WERI-Rb-1 (cell line): ENCODE data around the gene TMCO4.

Source experiments
- DNase-seq: peaks from one replicate; pipeline ENCODE4 v3.0.0-alpha.2; 2020
- H3K27ac ChIP-seq: fragments of 250-450 bp; sonication (Bioruptor Pico); 2 replicates; pipeline ENCODE4 v1.5.1; 2020; ENCODE audit warnings: mild to moderate bottlenecking, moderate library complexity
- H3K27me3 ChIP-seq: fragments of 250-450 bp; sonication (Bioruptor Pico); 2 replicates; pipeline ENCODE4 v1.5.1; 2021; ENCODE audit warnings: mild to moderate bottlenecking, low read depth, moderate library complexity; ENCODE audit not compliant: insufficient read depth, severe bottlenecking
- H3K36me3 ChIP-seq: fragments of 250-450 bp; sonication (Bioruptor Pico); 2 replicates; pipeline ENCODE4 v1.5.1; 2020; ENCODE audit warnings: mild to moderate bottlenecking, moderate library complexity
- H3K4me3 ChIP-seq: 2 replicates; pipeline ENCODE4 v1.5.1; 2011; ENCODE audit warnings: low read depth, mild to moderate bottlenecking, control low read depth, low read length
- H3K9me3 ChIP-seq: fragments of 250-450 bp; sonication (Bioruptor Pico); 2 replicates; pipeline ENCODE4 v1.5.1; 2021; ENCODE audit warnings: mild to moderate bottlenecking, moderate library complexity; ENCODE audit not compliant: severe bottlenecking
- TF ChIP-seq, protein P1 (sequence below): IDR thresholded peaks from 2 replicates; pipeline ENCODE4 v1.5.1; 2011; ENCODE audit warnings: low read depth, mild to moderate bottlenecking, control low read depth, inconsistent platforms, low read length

TMCO4 gene

DNA sequence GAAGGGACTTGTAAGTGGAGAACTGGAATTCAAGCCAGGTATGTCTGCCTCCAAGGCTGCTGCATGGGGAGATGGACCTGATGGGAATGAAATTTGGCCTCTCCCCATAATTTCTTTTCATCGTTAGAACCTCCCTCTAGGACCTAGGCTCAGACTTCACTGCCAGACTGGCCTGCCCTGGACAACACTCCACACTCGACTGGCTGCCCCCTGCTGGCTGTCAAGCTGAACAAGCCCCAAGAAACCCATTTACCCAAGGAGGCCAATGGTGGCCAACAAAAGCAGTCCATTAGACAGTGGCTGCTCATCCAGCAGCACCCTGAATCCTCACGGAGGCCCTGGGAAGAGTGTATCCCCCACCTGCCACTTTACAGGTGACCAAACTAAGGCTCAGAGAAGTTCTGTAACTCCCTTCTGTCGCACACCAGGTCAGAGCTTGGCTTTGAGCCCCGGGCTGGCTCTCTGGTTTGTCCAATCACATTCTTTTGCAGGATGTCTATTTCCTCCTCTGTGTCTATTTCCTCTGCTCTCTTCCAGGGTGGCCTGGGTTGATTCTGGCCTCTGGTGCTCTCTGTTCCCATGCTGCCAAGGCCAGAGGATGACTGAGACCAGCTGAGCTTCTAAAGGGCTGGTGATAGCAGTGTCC, 11.6 kb upstream of the TMCO4 start:
- Histone ChIP-seq H3K4me3 (no peak overlapping the region), H3K27ac (no peak overlapping the region), H3K36me3 (no peaks in the 10 kb centered on the region), H3K9me3 (no peaks in the 10 kb centered on the region), H3K27me3 (no peaks in the 10 kb centered on the region)
- TF ChIP-seq, protein P1, sequence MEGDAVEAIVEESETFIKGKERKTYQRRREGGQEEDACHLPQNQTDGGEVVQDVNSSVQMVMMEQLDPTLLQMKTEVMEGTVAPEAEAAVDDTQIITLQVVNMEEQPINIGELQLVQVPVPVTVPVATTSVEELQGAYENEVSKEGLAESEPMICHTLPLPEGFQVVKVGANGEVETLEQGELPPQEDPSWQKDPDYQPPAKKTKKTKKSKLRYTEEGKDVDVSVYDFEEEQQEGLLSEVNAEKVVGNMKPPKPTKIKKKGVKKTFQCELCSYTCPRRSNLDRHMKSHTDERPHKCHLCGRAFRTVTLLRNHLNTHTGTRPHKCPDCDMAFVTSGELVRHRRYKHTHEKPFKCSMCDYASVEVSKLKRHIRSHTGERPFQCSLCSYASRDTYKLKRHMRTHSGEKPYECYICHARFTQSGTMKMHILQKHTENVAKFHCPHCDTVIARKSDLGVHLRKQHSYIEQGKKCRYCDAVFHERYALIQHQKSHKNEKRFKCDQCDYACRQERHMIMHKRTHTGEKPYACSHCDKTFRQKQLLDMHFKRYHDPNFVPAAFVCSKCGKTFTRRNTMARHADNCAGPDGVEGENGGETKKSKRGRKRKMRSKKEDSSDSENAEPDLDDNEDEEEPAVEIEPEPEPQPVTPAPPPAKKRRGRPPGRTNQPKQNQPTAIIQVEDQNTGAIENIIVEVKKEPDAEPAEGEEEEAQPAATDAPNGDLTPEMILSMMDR, result peak; percentile 84
- peak; percentile 75 for DNase-seq

- H3K27ac ChIP-seq, result no peak overlapping the region
- H3K27me3 ChIP-seq, result no peaks in the 10 kb centered on the region
- TF ChIP-seq, protein P1, result no peak
- no peak for DNase-seq
- no peaks in the 10 kb centered on the region for H3K36me3 ChIP-seq
- H3K9me3 ChIP-seq, result no peaks in the 10 kb centered on the region
- no peak overlapping the region for H3K4me3 ChIP-seq
Measured at GRCh38 chr1:19809044-19809750, 9.5 kb upstream of the TMCO4 start.

DNA sequence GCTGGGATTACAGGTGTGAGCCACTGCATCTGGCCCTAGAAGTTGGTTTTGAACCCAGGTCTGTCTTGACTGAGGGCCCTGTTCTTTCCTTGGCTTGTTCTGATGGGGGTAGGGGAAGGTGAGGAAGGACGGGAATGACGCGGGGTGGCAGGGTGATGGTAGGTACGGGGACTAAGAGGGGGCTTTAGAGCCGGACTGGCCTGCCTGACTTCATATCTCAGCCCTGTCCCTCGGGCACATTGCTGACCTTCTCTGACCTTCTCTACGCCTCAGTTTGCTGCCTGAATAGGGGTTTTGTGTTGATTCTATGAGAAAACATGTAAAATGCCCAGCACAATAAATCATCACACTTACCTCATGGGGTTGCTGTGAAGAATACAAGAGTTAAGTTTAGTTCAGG, 8.6 kb upstream of the TMCO4 start:
- Histone ChIP-seq H3K9me3 (no peaks in the 10 kb centered on the region), H3K27me3 (no peaks in the 10 kb centered on the region), H3K4me3 (no peak overlapping the region), H3K27ac (no peak overlapping the region), H3K36me3 (no peaks in the 10 kb centered on the region)
- DNase-seq, result no peak
- TF ChIP-seq, protein P1, result no peak

DNA sequence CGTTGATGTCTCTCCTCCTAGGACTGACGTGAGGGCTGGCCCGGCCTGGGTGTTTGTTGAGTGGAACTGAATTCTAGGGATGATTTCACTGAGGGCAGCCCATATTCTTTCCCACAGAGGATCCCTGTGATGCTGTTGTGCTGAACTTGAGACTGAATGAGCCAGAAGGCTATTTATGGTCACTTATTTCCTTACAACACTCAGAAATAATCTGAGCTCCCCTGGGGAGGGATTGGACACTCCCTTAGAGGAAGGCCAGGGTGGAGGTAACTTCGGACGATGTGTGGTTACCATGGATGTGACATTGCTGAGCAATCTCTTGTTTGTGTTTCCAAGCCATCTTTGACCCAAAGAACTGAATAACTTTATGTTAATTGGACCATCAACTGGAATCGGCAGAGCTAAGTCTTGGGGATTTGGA, 5.1 kb upstream of the TMCO4 start:
- Histone ChIP-seq H3K9me3 (no peaks in the 10 kb centered on the region), H3K27me3 (no peaks in the 10 kb centered on the region), H3K4me3 (no peak overlapping the region), H3K36me3 (no peaks in the 10 kb centered on the region), H3K27ac (no peak overlapping the region)
- DNase-seq, result no peak
- TF ChIP-seq, protein P1, result no peak

GRCh38 chr1:19802269-19802668, 2.6 kb upstream of the TMCO4 start:
- Histone ChIP-seq H3K36me3 (no peaks in the 10 kb centered on the region), H3K9me3 (no peaks in the 10 kb centered on the region), H3K27ac (no peak overlapping the region), H3K27me3 (no peaks in the 10 kb centered on the region), H3K4me3 (no peak overlapping the region)
- TF ChIP-seq, protein P1, result no peak
- DNase-seq, result no peak
